Liver (tissue), 9 donors: ENCODE measurements around the gene MED27. TPM values are rescaled to one million over a fixed set of nuclear protein-coding genes. Genes with fewer than 3 reads are reported as not detected.

Experiments used
- DNase-seq: peaks from one replicate; pipeline ENCODE4 v3.0.0-alpha.2; 2017; ENCODE audit warnings: low spot score
- H3K27ac ChIP-seq, 2 donors: one replicate each; pipeline ENCODE4 v1.7.0; 2013; ENCODE audit warnings: inconsistent platforms in 2 of 2, low read length in 2 of 2, control low read depth in 1 of 2, low read depth in 1 of 2, mild to moderate bottlenecking in 1 of 2
- H3K27me3 ChIP-seq, 4 donors: one replicate each; pipeline versions ENCODE4 v1.6.1 to v1.7.0; 2013; ENCODE audit warnings: low read length in 3 of 4, inconsistent platforms in 1 of 4, mild to moderate bottlenecking in 1 of 4, moderate library complexity in 1 of 4; ENCODE audit not compliant: control insufficient read depth in 4 of 4, insufficient read depth in 4 of 4
- H3K36me3 ChIP-seq, 4 donors: one replicate each; pipeline versions ENCODE4 v1.6.1 to v1.7.0; 2013; ENCODE audit warnings: low read length in 3 of 4, mild to moderate bottlenecking in 3 of 4, low read depth in 1 of 4, moderate library complexity in 1 of 4; ENCODE audit not compliant: control insufficient read depth in 4 of 4, insufficient read depth in 3 of 4
- H3K4me1 ChIP-seq, 4 donors: one replicate each; pipeline versions ENCODE4 v1.6.1 to v1.7.0; 2013; ENCODE audit warnings: low read length in 3 of 4, mild to moderate bottlenecking in 3 of 4, moderate library complexity in 1 of 4; ENCODE audit not compliant: control insufficient read depth in 4 of 4, insufficient read depth in 4 of 4
- H3K4me3 ChIP-seq, 3 donors: one replicate each; pipeline versions ENCODE4 v1.6.1 to v1.7.0; 2013; ENCODE audit warnings: low read length in 3 of 3, control low read depth in 1 of 3, low read depth in 1 of 3, mild to moderate bottlenecking in 1 of 3
- H3K9ac ChIP-seq, 2 donors: one replicate each; pipeline ENCODE4 v1.7.0; 2013; ENCODE audit warnings: low read length in 2 of 2, mild to moderate bottlenecking in 2 of 2, moderate library complexity in 2 of 2, control low read depth in 1 of 2, low read depth in 1 of 2
- H3K9me3 ChIP-seq, 4 donors: one replicate each; pipeline versions ENCODE4 v1.6.1 to v1.7.0; 2013; ENCODE audit warnings: low read length in 3 of 4; ENCODE audit not compliant: control insufficient read depth in 4 of 4
- ATF3 ChIP-seq: IDR thresholded peaks from 2 replicates; pipeline ENCODE4 v1.6.1; 2016; ENCODE audit warnings: antibody characterized with exemption
- CTCF ChIP-seq: fragments of 150-350 bp; IDR thresholded peaks from 2 replicates; pipeline ENCODE4 v1.5.1; 2017; ENCODE audit warnings: improper control_type of control experiment, low read depth, low read length; ENCODE audit not compliant: missing input control
- EGR1 ChIP-seq, 2 donors: IDR thresholded peaks; 2 replicates each; pipeline ENCODE4 v1.6.1; 2016 to 2018; ENCODE audit warnings: antibody characterized with exemption in 2 of 2, low read depth in 2 of 2
- FOXA1 ChIP-seq: IDR thresholded peaks from 2 replicates; pipeline ENCODE4 v1.6.1; 2016; ENCODE audit warnings: antibody characterized with exemption
- FOXA2 ChIP-seq: IDR thresholded peaks from 2 replicates; pipeline ENCODE4 v1.6.1; 2016; ENCODE audit warnings: antibody characterized with exemption
- GABPA ChIP-seq, 2 donors: IDR thresholded peaks in 1 of 2; conservative IDR thresholded peaks in 1 of 2; 2 replicates each; pipeline ENCODE4 v1.6.1; 2016; ENCODE audit warnings: antibody characterized with exemption in 2 of 2, mild to moderate bottlenecking in 1 of 2, moderate library complexity in 1 of 2
- HNF4A ChIP-seq, 2 donors: conservative IDR thresholded peaks; 2 replicates each; pipeline ENCODE4 v1.6.1; 2016; ENCODE audit warnings: antibody characterized with exemption in 2 of 2, mild to moderate bottlenecking in 2 of 2
- HNF4G ChIP-seq: IDR thresholded peaks from 2 replicates; pipeline ENCODE4 v1.6.1; 2016; ENCODE audit warnings: antibody characterized with exemption
- JUND ChIP-seq, 2 donors: IDR thresholded peaks; 2 replicates each; pipeline ENCODE4 v1.6.1; 2016; ENCODE audit warnings: antibody characterized with exemption in 2 of 2
- MAX ChIP-seq: IDR thresholded peaks from 2 replicates; pipeline ENCODE4 v1.6.1; 2016; ENCODE audit warnings: antibody characterized with exemption
- NR2F2 ChIP-seq: IDR thresholded peaks from 2 replicates; pipeline ENCODE4 v1.6.1; 2016; ENCODE audit warnings: antibody characterized with exemption
- RAD21 ChIP-seq, 2 donors: IDR thresholded peaks; 2 replicates each; pipeline ENCODE4 v1.6.1; 2016; ENCODE audit warnings: antibody characterized with exemption in 2 of 2, mild to moderate bottlenecking in 2 of 2
- REST ChIP-seq: IDR thresholded peaks from 2 replicates; pipeline ENCODE4 v1.6.1; 2016; ENCODE audit warnings: antibody characterized with exemption, mild to moderate bottlenecking
- RXRA ChIP-seq, 2 donors: IDR thresholded peaks; 2 replicates each; pipeline ENCODE4 v1.6.1; 2017 to 2018; ENCODE audit warnings: antibody characterized with exemption in 2 of 2, mild to moderate bottlenecking in 1 of 2
- SP1 ChIP-seq: IDR thresholded peaks from 2 replicates; pipeline ENCODE4 v1.6.1; 2018; ENCODE audit warnings: antibody characterized with exemption, mild to moderate bottlenecking
- TAF1 ChIP-seq: conservative IDR thresholded peaks from 2 replicates; pipeline ENCODE4 v1.6.1; 2016; ENCODE audit warnings: antibody characterized with exemption, mild to moderate bottlenecking
- YY1 ChIP-seq: IDR thresholded peaks from 2 replicates; pipeline ENCODE4 v1.6.1; 2016; ENCODE audit warnings: antibody characterized with exemption, mild to moderate bottlenecking
- ZBTB33 ChIP-seq: IDR thresholded peaks from 2 replicates; pipeline ENCODE4 v1.6.1; 2016; ENCODE audit warnings: antibody characterized with exemption
- WGBS: extraction: QIAGEN DNeasy Blood & Tissue Kit; methylation state at CpG from one replicate; pipeline ENCODE4 v1.1.7; 2013; 5-methylcytosine and 5-hydroxymethylcytosine counted together
- polyA plus RNA-seq, 2 donors: library from polyadenylated mRNA; stranded (reverse) in 1 of 2; unstranded in 1 of 2; fragments of 200-250 nt in 1 of 2; fragments of >200 nt in 1 of 2; fragmentation: Nextera tagmentation in 1 of 2; extraction: Ambion mirVana in 1 of 2; gene quantifications; one replicate each; pipeline versions ENCODE4 v1.2.1 to v1.2.3, GENCODE V29; 2013 to 2015
- total RNA-seq, 2 donors: library from RNA; depleted of rRNA; stranded (reverse); fragments of >200 nt; gene quantifications; one replicate each; pipeline ENCODE4 v1.2.3, GENCODE V29; 2014
- donor health status: healthy.
- donor health status: healthy.
- donor health status: healthy.
- donor health status: healthy.
- donor health status: healthy.

Gene MED27
- total and polyA plus RNA-seq, 4 donors = 4.6 to 7.9 (median 5.5) TPM

- WGBS = 88% methylated on average over 2 of the region's 2 CpGs
- TF ChIP-seq MAX = no peak
- TF ChIP-seq EGR1 (IDR thresholded peaks at IDR 0.05; ENCODE audit: low read depth in 2 of 2) = no peak
- TF ChIP-seq ZBTB33 = no peak
- no peak for TF ChIP-seq YY1
- no peak for TF ChIP-seq NR2F2
- TF ChIP-seq RAD21 (IDR thresholded peaks at IDR 0.05) = no peak
- no peak for TF ChIP-seq FOXA2
- no peak for TF ChIP-seq REST
- no peak for TF ChIP-seq HNF4G
- no peak for TF ChIP-seq RXRA (IDR thresholded peaks at IDR 0.05)
- TF ChIP-seq SP1 = no peak
- no peak for TF ChIP-seq HNF4A (conservative IDR thresholded peaks at IDR 0.05)
- no peak for TF ChIP-seq TAF1
- no peak for TF ChIP-seq FOXA1
- TF ChIP-seq GABPA (IDR thresholded peaks at IDR 0.05 in 1 of 2, conservative IDR thresholded peaks at IDR 0.05 in 1 of 2) = no peak
- no peak for TF ChIP-seq ATF3
- no peak for TF ChIP-seq CTCF
- no peak for TF ChIP-seq JUND (IDR thresholded peaks at IDR 0.05)
Observed at GRCh38 chr9:132121021-132121420, 41.4 kb upstream of the MED27 start.

More at GRCh38 chr9:132121021-132121420, 41.4 kb upstream of the MED27 start:
- no peaks in the 10 kb centered on the region for H3K9me3 ChIP-seq
- no peak overlapping the region for H3K4me3 ChIP-seq
- H3K36me3 ChIP-seq = no peaks in the 10 kb centered on the region
- no peak overlapping the region for H3K9ac ChIP-seq
- no peak for DNase-seq
- no peaks in the 10 kb centered on the region for H3K4me1 ChIP-seq
- H3K27ac ChIP-seq = no peak overlapping the region
- H3K27me3 ChIP-seq = peaks cover 0 to 6% (median 1%) of the 10 kb centered on the region in 4 donors
